ENCODE results near the gene LRRC45.

Gene LRRC45

DNA sequence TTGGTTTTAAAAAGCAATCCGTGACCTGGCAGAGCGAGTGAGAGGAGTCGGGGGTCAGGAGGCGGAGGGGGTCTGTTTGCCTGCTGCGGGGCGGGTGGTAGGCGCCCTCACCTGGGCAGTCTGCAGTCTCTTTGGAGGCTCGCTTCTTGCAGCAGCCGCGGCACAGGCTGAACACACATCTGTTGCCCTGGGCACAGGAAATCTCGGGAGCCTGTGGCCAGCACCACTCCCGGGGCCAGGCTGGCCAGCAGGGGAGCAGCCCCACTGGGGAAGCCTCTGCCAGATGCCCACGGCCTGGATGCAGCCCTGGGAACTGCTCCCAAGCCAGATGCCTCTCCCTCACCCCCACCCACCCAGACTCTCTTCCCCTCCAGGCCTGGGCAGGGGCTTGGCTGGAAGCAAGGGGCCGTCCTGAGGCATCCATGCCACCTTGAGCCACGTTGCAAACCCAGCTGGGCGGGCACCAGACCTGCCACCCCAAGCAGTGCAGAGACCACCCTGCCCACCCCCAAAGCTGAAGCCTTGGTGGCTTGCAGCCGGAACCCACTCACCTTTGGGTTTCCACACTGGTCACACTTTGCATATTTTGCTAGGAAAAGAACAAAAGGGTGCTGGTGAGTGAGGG is 35.2 kb downstream of the LRRC45 start:
- Mint-ChIP-seq H3K36me3 (ENCODE audit: low read depth) (peaks cover 100% of the 10 kb centered on the region), H3K4me3 (no peak overlapping the region), H3K27me3 (no peaks in the 10 kb centered on the region), H3K27ac (no peak overlapping the region), H3K4me1 (ENCODE audit: low read depth) (peaks cover 11% of the 10 kb centered on the region), H3K9me3 (no peaks in the 10 kb centered on the region)
- intact Hi-C loops (cut with micrococcal nuclease) = no loop called here

DNA sequence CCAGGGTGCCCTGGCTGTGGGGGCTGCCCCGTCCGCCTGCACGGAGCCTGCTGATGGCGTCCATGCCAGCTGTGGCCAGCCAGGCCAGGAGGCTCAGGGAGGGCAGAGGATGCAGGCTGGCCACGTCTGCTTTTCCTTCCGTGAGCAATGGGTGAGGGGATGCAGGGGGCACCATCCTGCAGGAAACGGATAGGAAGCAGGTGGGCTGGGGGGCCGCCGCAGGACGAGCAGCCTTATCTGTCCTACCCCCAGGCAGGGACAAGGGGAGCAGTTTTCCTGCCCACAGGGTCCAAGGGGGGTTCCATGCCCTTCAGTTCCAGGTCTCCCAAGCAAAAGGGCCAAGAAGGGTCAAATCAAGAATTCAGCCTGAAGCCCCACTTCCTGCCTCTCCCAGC is 35.7 kb downstream of the LRRC45 start:
- peaks cover 100% of the 10 kb centered on the region for H3K36me3 Mint-ChIP-seq (ENCODE audit: low read depth)
- peaks cover 7% of the 10 kb centered on the region for H3K4me1 Mint-ChIP-seq (ENCODE audit: low read depth)
- H3K9me3 Mint-ChIP-seq = no peaks in the 10 kb centered on the region
- intact Hi-C loops (cut with micrococcal nuclease) = no loop called here
- no peak overlapping the region for H3K27ac Mint-ChIP-seq
- no peaks in the 10 kb centered on the region for H3K27me3 Mint-ChIP-seq
- no peak overlapping the region for H3K4me3 Mint-ChIP-seq

DNA sequence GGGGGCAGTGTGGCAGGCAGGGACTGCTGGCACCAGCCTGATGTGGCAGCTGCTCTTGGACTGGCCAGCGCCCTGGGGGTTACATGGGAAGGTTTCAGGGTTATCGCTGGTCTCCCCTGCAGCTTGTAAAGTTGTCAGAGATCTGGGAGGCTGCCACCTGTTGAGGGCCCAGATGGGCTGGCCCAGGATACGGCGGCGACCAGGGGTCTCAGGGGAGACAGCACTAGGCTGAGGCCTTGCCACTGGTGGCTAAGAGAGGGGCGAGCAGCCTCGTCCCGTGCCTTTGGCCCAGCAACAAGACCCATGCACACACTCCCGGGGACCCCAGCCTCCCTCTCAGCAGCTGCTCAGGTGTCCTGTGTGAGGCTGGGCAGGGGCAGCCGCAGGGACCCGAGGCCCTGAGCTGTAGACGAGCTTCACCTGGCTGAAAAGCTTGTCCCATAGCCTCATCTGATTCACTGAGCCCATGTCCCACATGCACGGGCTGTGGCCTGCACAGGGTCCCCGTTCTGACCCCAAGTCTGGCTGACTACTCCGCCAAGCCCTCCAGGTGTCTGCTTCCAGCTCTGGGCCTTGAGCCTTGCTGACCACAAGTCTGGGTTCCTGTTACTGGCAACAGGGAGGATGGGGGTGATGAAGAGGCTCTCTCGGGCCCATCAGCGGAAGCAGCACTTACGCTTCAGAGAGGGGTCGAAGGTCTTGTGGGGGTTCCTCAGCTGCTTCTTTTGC is 36.3 kb downstream of the LRRC45 start:
- intact Hi-C loops (cut with micrococcal nuclease) = no loop called here

DNA sequence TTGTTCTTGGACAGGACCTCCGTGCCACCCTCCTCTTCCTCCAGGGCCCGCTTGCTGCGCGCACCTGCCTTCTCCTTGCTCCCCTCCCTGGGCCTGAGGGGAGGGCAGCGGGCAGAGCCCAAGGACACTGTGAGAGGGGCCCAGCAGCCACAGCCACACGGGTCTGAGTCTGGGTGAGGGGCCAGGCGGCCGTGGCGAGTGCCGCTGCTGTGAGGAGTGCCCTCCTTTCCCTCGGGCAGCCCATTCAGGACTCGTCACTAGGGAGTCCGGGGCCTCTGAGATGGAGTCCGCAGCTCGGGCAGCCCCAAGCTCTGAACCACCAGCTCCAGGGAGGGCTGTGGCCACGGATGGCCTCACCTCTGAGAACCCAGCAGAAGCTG is 36.9 kb downstream of the LRRC45 start:
- H3K4me1 Mint-ChIP-seq (ENCODE audit: low read depth) = peaks cover 12% of the 10 kb centered on the region
- no peak overlapping the region for H3K27ac Mint-ChIP-seq

More for the DNA sequence above, 36.3 kb downstream of the LRRC45 start:
- Mint-ChIP-seq H3K36me3 (ENCODE audit: low read depth) (peaks cover 96% of the 10 kb centered on the region), H3K27ac (no peak overlapping the region), H3K27me3 (no peaks in the 10 kb centered on the region), H3K4me1 (ENCODE audit: low read depth) (peaks cover 7% of the 10 kb centered on the region), H3K4me3 (no peak overlapping the region), H3K9me3 (no peaks in the 10 kb centered on the region)

DNA sequence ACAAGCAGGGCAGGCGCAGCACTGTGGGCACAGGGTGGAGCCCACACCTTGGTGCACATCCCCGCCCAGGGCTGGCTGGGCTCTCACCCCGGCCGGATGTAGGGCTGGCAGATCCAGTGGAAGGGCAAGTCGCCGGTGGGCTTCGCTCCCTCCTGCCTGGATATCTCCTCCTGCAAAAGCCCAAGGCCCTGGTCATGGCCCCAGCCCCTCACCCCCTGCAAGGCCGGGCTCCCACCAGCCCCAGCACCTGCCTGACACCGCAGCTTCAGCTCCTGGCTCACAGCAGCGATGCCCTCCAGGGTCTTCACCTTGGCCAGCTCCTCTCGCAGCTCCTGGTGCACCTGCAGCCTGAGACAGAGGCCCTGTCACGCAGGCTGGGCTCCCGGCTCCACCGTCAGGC is 37.5 kb downstream of the LRRC45 start:
- Mint-ChIP-seq H3K27ac (no peak overlapping the region), H3K9me3 (no peaks in the 10 kb centered on the region), H3K4me1 (ENCODE audit: low read depth) (peaks cover 12% of the 10 kb centered on the region), H3K36me3 (ENCODE audit: low read depth) (peaks cover 84% of the 10 kb centered on the region), H3K27me3 (no peaks in the 10 kb centered on the region), H3K4me3 (no peak overlapping the region)
- intact Hi-C loops (cut with micrococcal nuclease) = no loop called here

More for the DNA sequence above, 36.9 kb downstream of the LRRC45 start:
- intact Hi-C loops (cut with micrococcal nuclease) = no loop called here
- H3K36me3 Mint-ChIP-seq (ENCODE audit: low read depth) = peaks cover 91% of the 10 kb centered on the region
- H3K27me3 Mint-ChIP-seq = no peaks in the 10 kb centered on the region
- H3K4me3 Mint-ChIP-seq = no peak overlapping the region
- no peaks in the 10 kb centered on the region for H3K9me3 Mint-ChIP-seq

DNA sequence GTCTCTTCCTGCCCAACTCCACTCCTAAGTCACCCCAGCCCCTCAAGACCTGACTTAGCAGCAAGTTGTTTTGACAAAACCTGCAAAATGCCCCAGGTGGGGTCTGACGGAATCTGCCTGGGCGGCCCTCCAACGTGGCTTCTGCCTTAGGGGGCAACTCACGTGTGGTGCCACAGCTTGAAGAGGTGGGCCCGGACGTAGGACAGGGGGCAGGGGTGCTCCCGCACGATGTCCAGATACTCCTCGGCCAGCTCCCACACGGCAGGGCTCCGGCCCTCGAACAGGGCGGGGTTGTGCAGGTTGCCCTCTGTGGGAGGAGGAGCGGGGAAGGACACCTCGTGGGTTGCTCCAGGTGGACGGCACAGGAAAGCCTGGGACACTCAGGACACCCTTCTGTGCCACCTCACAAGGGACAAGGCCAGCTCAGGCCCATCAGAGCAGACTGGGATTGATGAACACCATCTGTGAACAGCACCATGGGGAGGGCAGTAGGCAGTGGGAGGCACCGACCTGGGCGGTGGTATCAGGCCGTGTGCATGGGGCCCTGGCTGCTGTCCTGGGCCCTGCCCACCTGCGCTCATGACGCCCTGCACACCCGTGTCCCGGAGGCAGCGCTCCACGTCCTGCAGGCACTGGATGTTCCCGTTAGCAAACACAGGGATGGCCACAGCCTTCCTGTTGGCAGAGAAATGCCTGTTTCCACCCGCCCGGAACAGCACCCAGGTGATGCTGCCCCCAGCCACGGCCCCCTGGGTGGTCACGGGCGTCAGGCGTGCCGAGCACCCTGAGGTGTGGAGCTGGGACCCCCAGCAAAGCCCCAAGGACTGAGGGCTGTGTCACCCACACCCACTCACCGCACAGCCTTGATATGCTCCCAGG is 38.2 kb downstream of the LRRC45 start:
- Mint-ChIP-seq H3K36me3 (ENCODE audit: low read depth) (peaks cover 78% of the 10 kb centered on the region), H3K4me1 (ENCODE audit: low read depth) (peaks cover 18% of the 10 kb centered on the region), H3K27ac (no peak overlapping the region), H3K27me3 (no peaks in the 10 kb centered on the region), H3K4me3 (no peak overlapping the region), H3K9me3 (no peaks in the 10 kb centered on the region)
- intact Hi-C loops (cut with micrococcal nuclease) = no loop called here

DNA sequence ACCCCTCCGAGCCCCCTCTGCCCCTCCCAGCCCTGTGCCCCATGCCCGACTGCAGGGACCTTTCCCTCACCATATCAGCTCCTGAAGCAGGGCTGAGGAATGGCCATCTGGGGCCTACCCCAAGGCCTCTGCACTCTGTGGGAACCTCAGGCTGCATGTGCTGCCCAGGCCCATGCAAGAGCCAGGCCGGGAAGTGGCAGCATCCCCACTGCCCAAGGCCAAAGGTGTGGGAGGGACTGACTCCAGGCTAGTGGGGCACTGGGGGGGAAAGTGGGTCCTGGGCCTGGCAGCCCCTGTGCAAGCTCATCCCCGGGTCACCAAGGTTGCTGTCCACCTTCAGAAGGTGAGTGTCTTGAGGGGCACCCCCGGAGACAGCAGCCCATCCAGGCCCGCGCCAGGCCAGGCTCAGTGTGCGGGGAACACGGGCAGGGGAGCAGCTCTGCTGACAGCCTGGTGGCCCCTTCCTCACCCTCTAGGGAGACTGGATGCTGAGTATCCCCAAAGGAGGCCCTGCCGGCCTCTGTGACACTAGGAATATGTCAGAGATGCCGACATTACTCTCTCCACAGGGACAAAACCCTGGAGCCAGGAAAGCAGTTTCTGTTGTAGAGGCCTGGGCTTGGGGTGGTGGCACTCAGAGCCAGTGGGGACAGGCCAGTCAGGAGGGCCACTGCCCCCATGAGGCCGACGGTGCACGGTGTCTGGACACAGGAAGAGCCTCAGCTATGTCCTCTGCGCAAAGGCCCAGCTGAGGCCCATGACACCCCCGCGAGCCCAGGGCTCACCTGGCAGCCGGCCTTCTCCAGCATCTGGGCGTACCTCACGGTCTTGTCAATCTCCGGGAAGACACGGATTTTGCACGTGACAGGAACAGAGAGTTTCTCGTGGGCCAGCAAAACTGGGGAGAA is 39.2 kb downstream of the LRRC45 start:
- Mint-ChIP-seq H3K9me3 (no peaks in the 10 kb centered on the region), H3K27me3 (no peaks in the 10 kb centered on the region), H3K36me3 (ENCODE audit: low read depth) (peaks cover 67% of the 10 kb centered on the region), H3K4me3 (no peak overlapping the region), H3K4me1 (ENCODE audit: low read depth) (peaks cover 19% of the 10 kb centered on the region), H3K27ac (no peak overlapping the region)
- intact Hi-C loops (cut with micrococcal nuclease) = no loop called here

DNA sequence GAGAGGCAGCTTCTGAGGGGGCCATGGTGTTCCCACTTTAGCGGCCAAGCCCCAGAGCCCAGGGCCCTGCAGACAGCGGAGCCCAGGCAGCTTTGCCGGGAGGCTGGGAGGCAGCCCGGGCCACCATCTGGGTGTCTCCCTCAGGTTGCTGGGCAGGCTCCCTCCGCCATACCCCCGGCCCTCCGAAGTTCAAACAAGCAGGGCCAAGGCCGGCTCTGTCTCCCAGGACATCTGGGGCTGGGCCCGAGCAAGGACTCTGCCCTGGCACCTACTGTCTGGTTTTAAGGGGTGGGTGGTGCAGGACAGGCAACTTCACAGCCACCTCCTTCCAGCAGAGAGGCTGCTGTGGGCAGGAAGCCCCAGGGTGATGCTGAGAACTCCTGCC is 39.9 kb downstream of the LRRC45 start:
- Mint-ChIP-seq H3K27ac (no peak overlapping the region), H3K27me3 (no peaks in the 10 kb centered on the region)

DNA sequence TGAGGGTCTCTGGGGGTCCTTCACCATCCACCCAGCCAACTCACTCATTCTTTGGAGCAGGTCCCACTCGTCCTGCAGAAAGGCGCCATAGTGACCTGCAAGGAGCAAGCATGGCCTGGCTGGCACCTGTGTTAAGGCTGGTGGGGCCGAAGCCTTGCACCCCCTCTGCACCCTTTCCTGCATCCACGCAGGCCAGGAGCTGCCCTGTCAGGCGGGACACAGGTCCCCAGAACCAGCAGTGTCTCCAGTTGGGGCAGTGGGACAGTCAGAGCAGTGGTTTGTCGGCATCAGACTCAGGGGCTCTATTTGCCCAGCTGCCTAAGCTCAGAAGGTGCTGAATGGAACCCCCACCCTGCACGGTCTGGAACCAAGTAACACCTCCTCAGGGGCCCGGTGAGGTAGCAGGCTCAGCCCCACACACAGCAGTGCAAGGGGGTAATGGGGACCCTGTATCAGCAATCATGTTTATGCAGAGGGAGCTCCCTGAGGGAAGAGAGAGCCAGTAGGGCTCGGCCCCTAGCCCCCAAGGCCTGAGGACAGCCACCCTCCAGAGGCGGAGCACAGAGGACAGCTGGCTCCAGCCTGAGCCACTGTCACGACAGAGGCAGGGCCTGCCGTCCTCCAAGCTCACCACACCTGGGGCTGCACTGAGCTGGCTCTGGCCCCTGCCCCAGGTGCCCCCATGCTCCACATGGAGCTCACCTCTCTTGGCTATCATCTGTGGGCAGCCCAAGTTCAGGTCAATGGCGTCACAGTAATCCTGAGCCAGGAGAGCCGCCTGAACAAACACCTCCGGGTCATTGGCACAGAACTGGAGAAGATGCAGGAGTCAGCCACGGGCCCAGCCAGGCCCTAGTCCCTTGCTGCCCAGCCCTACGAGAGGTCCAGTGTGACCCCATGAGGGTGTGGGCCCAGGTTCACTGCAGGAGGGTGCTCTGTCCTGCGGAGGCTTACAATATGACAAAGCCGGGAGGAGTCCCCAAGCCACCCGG is 40.6 kb downstream of the LRRC45 start:
- no peak overlapping the region for H3K27ac Mint-ChIP-seq
- intact Hi-C loops (cut with micrococcal nuclease) = no loop called here
- H3K9me3 Mint-ChIP-seq = no peaks in the 10 kb centered on the region
- H3K27me3 Mint-ChIP-seq = no peaks in the 10 kb centered on the region
- peaks cover 53% of the 10 kb centered on the region for H3K36me3 Mint-ChIP-seq (ENCODE audit: low read depth)
- H3K4me1 Mint-ChIP-seq (ENCODE audit: low read depth) = peaks cover 19% of the 10 kb centered on the region
- H3K4me3 Mint-ChIP-seq = peak overlapping the region; percentile 74

More for the DNA sequence above, 39.9 kb downstream of the LRRC45 start:
- Mint-ChIP-seq H3K4me3 (no peak overlapping the region), H3K4me1 (ENCODE audit: low read depth) (peaks cover 19% of the 10 kb centered on the region), H3K9me3 (no peaks in the 10 kb centered on the region), H3K36me3 (ENCODE audit: low read depth) (peaks cover 61% of the 10 kb centered on the region)
- intact Hi-C loops (cut with micrococcal nuclease) = no loop called here

DNA sequence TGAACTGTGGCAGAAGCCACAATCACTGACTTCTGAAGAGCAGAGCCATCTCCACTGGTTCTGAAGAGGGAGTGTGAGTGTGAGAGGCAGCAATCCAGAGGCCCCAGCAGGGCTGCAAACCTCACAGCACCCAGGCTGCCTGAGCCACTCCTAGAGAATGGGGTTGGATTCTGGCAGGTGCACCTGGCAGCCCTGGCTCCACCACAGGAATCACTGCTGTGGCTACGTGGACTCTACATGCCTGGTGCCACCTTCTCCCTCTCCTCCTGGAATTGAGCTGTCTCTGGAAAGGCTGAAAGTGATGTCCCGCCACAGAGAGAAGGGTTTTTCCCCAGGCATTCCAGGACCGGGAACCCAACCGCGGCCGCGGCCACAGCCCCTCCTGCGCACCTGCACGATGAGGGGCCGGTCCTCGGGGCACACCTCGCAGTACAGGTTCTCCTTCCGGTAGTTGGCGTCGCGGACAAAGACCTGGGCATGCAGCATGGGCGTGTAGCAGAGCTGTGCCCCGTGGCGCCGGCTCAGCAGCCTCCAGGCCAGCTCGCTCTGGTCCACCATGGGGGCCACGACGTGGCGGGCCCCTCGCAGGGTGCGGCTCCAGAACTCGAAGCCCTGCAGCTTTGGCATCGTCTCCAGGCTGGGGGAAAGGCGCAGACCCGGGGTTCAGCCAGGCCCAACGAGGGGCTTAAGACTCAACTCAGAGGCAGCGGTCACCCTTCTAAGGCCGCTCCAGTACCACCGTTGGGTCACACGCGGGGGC is 41.5 kb downstream of the LRRC45 start:
- peaks cover 44% of the 10 kb centered on the region for H3K36me3 Mint-ChIP-seq (ENCODE audit: low read depth)
- H3K9me3 Mint-ChIP-seq = no peaks in the 10 kb centered on the region

DNA sequence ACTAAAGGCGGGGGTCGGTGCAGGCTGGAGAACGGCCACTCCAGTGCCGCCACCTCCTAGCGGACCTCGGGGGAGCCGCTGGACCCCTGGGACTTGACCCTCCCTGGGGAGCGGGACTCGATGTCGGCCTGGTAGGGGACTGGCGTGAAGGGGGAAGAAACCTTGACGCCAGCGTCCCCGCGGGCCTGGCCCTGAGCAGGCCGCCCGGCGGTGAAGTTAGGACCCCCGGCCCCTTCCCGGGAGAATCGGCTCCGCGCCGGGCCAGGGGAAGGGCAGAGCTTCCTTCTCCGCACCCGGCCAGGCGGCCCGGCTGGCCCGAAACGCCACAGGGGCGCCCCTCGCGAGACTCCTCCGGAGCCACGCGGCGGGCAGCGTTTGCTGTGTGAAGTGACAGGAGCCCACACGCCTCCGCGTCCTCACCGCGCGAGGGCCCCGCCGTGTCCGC is 42.1 kb downstream of the LRRC45 start:
- Mint-ChIP-seq H3K27me3 (no peaks in the 10 kb centered on the region), H3K4me1 (ENCODE audit: low read depth) (peaks cover 19% of the 10 kb centered on the region), H3K36me3 (ENCODE audit: low read depth) (peaks cover 38% of the 10 kb centered on the region), H3K4me3 (peak overlapping the region; percentile 74), H3K27ac (peak overlapping the region; percentile 90), H3K9me3 (no peaks in the 10 kb centered on the region)
- intact Hi-C loops (cut with micrococcal nuclease) = no loop called here

More for the DNA sequence above, 41.5 kb downstream of the LRRC45 start:
- H3K27me3 Mint-ChIP-seq = no peaks in the 10 kb centered on the region
- intact Hi-C loops (cut with micrococcal nuclease) = no loop called here
- peak overlapping the region; percentile 90 for H3K27ac Mint-ChIP-seq
- peaks cover 19% of the 10 kb centered on the region for H3K4me1 Mint-ChIP-seq (ENCODE audit: low read depth)
- peak overlapping the region; percentile 74 for H3K4me3 Mint-ChIP-seq

Data from dendritic cell treated with granulocyte-macrophage colony-stimulating factor and Interleukin-4, amounts not matched to agents 40 ng/mL and 50 ng/mL, for 4 days (primary cell).